Left kidney (tissue), 2 donors: Measurements from ENCODE around the gene WRAP73. TPM values are rescaled to one million over a fixed set of nuclear protein-coding genes. Genes with fewer than 3 reads are reported as not detected.
A peak's percentile ranks its signal among the peaks of the same experiment; 100 is the strongest.
"Not testable (repeated sequence)": the region's sequence is repeated elsewhere in the genome, so short reads cannot be mapped to it uniquely, and the experiment has no call there.

Experiments used
- DNase-seq: peaks from one replicate; pipeline ENCODE4 v3.0.0-alpha.2; 2013
- polyA plus RNA-seq: library from polyadenylated mRNA; unstranded; fragments of 120-200 nt; gene quantifications from one replicate; pipeline ENCODE4 v1.2.1, GENCODE V29; 2013; ENCODE audit not compliant: insufficient read length

Gene WRAP73
- polyA plus RNA-seq, 1 donor = 17.8 TPM

GRCh38 chr1:3631320-3632260 is 18.3 kb downstream of the WRAP73 start:
- DNase-seq = no peak

DNA sequence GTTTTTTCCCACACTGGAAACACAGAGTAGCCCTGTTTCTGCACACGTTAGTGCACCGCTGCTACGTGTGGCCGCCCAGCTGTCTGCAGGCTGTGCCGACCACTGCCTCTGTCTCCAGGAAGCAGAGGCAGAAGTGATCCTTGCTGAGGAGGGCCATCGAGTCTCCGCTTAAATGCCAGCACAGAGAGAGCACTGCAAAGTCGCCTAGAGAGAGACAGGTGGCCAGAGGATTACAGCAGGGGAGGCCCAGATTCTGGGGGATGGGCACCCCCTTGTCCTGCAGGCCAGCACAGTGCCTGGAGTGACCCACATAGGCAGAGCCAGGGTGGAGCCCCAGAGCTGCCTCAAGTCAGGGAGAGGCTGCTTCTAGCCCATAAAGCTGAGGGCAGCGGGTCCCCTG is 19.0 kb downstream of the WRAP73 start:
- DNase-seq = no peak

DNA sequence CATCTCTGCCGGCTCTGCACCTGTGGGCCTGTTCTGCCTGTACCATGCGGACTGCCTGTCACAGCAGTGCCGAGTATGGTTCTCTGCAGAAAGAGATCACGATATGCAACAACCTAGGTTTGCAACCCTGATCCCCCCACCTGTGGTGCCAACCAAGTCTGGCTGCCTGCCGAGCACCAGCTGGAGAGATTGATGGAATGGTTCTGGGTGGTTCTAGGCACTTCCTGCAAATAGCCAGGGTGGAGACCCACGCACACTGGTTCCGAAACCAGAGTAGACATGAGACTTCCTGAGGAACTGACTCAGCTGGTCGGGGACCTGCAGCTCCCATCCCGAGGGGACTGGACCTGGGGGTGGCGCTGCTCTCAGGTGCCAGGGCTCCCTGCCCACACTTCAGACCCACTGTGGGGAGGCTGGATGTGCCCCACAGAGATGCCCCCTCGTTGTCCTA is 19.7 kb downstream of the WRAP73 start:
- DNase-seq = no peak

GRCh38 chr1:3629561-3630160 is 20.2 kb downstream of the WRAP73 start:
- DNase-seq = no peak

GRCh38 chr1:3628445-3628844 is 21.5 kb downstream of the WRAP73 start:
- no peak for DNase-seq

- no peak for DNase-seq
Measured at GRCh38 chr1:3627515-3628253, 22.2 kb downstream of the WRAP73 start.

DNA sequence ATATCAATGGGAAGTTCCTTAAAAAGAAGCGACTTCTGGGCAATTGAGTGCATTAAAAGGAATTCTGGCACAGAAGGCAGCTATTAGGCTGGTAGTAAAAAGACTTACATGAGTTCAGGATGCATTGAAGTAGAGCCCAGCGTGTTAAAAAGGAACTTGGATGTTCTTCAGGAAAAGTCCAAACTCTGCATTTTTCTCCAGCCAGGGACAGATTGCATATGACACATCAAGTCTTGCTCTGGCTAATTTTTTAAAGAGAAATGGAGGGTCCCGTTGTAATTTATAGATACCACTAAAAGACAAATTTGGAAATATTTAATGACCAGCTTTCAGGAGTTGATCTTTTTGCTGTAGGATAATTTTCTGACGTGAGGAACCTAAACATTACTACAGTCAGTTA is 23.9 kb downstream of the WRAP73 start:
- DNase-seq = no peak

DNA sequence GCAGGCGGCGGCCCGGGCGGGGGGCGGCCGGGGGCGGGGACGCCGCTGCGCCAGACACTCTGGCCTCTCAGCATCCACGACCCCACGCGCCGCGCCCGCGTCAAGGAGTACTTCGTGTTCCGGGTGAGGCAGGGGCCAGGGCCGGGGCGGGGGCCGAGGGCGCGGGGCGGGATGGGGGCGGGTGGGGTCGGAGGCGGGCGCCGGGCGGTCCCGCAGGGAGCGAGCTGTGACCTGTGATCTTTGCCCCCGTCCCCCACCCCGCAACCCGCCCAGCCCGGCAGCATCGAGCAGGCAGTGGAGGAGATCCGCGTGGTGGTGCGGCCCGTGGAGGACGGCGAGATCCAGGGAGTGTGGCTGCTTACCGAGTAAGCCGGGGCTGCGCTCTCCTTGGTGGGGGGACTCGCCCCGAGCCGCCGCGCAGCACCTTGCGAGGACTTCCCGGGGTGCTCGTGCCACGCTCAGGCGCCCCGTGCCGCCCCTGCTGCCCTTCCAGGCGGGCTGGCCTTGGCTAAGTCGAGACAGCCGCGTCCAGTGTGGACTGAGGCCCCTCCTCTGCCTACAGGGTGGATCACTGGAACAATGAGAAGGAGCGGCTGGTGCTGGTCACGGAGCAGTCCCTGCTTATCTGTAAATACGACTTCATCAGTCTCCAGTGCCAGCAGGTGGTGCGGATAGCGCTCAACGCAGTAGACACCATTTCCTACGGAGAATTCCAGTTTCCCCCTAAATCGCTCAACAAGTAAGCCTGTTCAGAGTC is 24.6 kb downstream of the WRAP73 start:
- DNase-seq = peak; percentile 18

DNA sequence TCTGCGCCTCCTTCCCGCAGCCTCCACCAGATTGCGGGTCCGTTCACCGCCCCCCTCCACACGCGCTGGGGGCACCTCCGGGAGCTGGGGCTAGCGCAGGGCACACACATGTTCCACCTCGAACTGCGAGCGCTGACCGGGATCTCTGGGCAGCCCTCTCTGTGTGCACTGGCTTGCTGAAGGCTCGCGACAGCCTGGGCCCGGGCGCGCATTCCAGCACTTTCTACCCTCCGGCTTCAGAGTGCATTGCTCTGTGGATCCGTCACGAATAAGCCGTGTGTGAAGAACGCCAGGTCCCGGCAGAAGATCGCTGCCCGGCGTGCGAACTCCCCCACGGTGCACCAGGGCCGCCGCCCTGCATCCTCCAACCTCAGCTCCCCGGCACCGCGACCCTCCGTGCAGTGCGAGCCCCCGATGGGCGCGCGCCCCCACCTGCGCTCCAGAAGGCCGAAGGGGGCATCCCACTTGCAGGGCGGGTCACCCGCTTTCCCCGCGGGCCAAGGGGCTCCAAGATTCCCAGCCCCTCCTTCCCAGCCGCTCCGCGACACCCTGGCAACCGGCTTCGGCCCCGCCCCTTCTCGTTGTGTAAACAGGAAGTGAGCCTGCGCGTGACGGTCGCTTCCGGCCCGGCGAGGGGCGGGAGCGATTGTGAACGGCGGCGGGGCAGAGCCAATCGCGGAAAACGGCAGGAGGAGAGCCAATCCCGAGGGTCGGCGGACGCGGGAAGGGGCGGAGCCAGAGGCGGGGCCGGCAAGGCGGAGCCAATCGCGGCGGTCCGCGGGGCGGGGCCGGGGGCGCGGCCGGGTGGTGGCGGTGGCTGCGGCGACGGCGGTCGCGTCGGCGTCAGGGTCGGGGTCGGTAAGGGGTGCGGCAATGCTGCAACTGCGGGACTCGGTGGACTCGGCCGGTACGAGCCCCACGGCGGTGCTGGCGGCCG is 25.4 kb downstream of the WRAP73 start, which contains the start of gene TPRG1L:
Gene TPRG1L, plus strand, starts transcription at position 816 of the 937 bp plus-strand sequence. Its CDS starts 58 bp downstream, at position 874.
- peak; percentile 97 for DNase-seq

- DNase-seq = peak; percentile 17
Measured at GRCh38 chr1:3623441-3624199, 26.3 kb downstream of the WRAP73 start.

DNA sequence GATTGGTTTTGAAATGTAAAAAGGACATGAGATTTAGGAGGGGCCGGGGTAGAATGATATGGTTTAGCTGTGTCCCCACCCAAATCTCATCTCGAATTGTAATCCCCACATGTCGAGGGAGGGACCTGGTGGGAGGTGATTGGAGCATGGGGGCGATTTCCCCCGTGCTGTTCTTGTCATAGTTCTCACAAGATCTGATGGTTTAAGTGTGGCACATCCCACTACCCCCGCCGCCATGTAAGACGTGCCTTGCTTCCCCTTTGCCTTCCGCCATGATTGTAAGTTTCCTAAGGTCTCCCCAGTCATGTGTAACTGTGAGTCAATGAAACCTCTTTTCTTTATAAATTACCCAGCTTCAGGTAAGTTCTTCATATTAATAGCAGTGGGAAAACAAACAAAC is 27.8 kb downstream of the WRAP73 start:
- DNase-seq = not testable (repeated sequence)

DNA sequence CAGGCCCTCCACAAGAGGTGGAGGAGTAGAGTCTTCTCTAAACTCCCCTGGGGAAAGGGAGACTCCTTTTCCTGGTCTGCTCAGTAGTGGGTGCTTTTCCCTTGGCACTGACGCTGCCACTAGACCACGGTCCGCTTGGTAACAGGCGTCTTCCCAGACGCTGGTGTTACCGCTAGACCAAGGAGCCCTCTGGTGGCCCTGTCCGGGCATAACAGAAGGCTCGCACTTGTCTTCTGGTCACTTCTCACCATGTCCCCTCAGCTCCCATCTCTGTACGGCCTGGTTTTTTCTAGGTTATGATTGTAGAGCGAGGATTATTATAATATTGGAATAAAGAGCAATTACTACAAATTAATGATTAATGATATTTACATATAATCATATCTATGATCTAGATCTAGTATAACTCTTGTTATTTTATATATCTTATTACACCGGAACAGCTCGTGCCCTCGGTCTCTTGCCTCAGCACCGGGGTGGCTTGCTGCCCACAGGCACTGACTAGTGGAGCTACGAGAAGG is 28.7 kb downstream of the WRAP73 start:
- peak; percentile 15 for DNase-seq

GRCh38 chr1:3620708-3621107 is 29.2 kb downstream of the WRAP73 start:
- no peak for DNase-seq

- DNase-seq = peak; percentile 66
Measured at GRCh38 chr1:3618881-3619671, 30.8 kb downstream of the WRAP73 start.

DNA sequence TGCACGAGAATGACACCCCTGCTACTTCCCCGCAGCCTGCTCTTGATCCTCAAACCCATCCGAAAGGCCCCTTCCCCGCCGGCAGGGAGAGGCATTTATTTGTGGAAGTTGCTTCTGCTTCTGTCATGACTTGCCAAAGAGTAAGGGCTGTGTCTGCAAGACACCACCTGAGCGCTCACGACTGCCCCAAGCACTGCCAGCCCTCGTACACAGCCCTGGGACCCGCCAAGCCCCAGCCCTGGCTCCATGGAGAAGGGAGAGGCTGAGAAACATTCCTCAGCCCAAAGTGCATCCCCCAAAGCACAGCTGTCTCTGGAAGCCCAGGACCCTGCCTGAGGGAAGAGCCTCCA is 31.4 kb downstream of the WRAP73 start:
- DNase-seq = no peak

DNA sequence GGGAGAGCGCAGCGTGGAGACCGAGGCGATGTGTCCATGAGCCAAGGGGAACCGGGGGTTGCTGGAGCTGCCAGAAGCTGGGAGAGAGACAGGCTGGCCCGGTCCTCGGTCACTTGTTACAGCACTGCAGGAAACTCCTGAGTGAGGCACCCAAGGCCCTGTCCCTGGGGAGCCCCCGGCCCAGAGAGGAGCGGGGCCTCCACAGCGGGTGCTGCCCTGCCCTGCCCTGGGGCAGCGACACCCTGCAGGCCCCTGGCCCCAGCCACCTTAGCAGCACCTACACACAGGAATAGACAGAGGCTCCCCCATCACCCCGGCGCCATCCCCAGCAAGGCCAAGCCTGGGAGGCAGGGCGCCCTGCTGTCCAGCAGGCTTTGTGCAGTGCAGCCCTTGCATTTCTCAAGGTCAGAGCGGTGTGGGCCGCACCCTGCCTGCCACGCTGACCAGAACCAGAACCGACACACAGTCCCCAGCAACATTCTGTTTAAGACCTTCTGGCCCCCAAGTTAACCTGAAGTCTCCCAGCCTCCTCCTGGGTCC is 32.0 kb downstream of the WRAP73 start:
- DNase-seq = no peak

GRCh38 chr1:3616861-3617260 is 33.0 kb downstream of the WRAP73 start:
- no peak for DNase-seq
